ENCODE measurements around the gene PLCB2. TPM values are rescaled to one million over a fixed set of nuclear protein-coding genes. Genes with fewer than 3 reads are reported as not detected.

PLCB2 gene, protein sequence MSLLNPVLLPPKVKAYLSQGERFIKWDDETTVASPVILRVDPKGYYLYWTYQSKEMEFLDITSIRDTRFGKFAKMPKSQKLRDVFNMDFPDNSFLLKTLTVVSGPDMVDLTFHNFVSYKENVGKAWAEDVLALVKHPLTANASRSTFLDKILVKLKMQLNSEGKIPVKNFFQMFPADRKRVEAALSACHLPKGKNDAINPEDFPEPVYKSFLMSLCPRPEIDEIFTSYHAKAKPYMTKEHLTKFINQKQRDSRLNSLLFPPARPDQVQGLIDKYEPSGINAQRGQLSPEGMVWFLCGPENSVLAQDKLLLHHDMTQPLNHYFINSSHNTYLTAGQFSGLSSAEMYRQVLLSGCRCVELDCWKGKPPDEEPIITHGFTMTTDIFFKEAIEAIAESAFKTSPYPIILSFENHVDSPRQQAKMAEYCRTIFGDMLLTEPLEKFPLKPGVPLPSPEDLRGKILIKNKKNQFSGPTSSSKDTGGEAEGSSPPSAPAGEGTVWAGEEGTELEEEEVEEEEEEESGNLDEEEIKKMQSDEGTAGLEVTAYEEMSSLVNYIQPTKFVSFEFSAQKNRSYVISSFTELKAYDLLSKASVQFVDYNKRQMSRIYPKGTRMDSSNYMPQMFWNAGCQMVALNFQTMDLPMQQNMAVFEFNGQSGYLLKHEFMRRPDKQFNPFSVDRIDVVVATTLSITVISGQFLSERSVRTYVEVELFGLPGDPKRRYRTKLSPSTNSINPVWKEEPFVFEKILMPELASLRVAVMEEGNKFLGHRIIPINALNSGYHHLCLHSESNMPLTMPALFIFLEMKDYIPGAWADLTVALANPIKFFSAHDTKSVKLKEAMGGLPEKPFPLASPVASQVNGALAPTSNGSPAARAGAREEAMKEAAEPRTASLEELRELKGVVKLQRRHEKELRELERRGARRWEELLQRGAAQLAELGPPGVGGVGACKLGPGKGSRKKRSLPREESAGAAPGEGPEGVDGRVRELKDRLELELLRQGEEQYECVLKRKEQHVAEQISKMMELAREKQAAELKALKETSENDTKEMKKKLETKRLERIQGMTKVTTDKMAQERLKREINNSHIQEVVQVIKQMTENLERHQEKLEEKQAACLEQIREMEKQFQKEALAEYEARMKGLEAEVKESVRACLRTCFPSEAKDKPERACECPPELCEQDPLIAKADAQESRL
- 12.9 and 33.6 TPM in 2 replicates for total RNA-seq (2011; cell fraction: chromatin; rRNA removed; ENCODE audit: low replicate concordance)
- 15.5 and 22.3 TPM in 2 replicates for total RNA-seq (2011; cell fraction: nucleolus; rRNA removed)
- 11.8 and 13.5 TPM in 2 replicates for total RNA-seq (2011; cell fraction: nucleoplasm; rRNA removed)
- total RNA-seq (2014; rRNA removed) (6.9 and 7.1 TPM in 2 replicates), total RNA-seq (2014; rRNA removed; fragmentation: Illumina TruSeq; extraction: Trizol) (3.4 and 4.1 TPM in 2 replicates), total RNA-seq (2015; rRNA removed; fragmentation: Illumina TruSeq; extraction: Trizol) (10.0 and 10.8 TPM in 2 replicates), total RNA-seq (2021) (11.2 and 11.6 TPM in 2 replicates), polyA plus RNA-seq (2011; rRNA removed) (8.0 and 25.4 TPM in 2 replicates), polyA plus RNA-seq (2014; fragmentation: Illumina TruSeq; extraction: Trizol) (9.0 and 9.5 TPM in 2 replicates), polyA plus RNA-seq (2014; fragmentation: Nextera tagmentation; extraction: Ambion mirVana) (under 1 TPM; 0.37 to 0.59 TPM), polyA plus RNA-seq (2014; rRNA removed) (12.3 and 13.2 TPM in 2 replicates), polyA minus RNA-seq (2011; rRNA and poly(A)+ RNA removed) (6.1 and 8.4 TPM in 2 replicates), Bru-seq, nascent RNA (percentile 46 among the genes with signal in this experiment), BruChase-seq, experiment 1, labeled RNA remaining after a 2-hour chase (percentile 36 among the genes with signal in this experiment), BruChase-seq, experiment 2, labeled RNA remaining after a 6-hour chase (percentile 37 among the genes with signal in this experiment)
- 10.9 and 18.6 TPM in 2 replicates for polyA plus RNA-seq (2011; cell fraction: cytosol; rRNA removed)
- polyA plus RNA-seq (2011; cell fraction: nucleus; rRNA removed) = 111 and 184 TPM in 2 replicates
- polyA plus RNA-seq (2012) = 14.5 and 45.8 TPM in 2 replicates
- polyA minus RNA-seq (2011; cell fraction: cytosol; rRNA and poly(A)+ RNA removed) = 5.0 and 9.4 TPM in 2 replicates
- polyA minus RNA-seq (2011; cell fraction: nucleus; rRNA and poly(A)+ RNA removed) = 17.9 and 45.7 TPM in 2 replicates
- long read RNA-seq, experiment 1, partial matches to known transcripts = 4 of 8 reads
- long read RNA-seq, experiment 1, other reads (novel, unspliced or antisense) = 3 of 8 reads
- long read RNA-seq, experiment 2, partial matches to known transcripts = 1 of 4 reads
- long read RNA-seq, experiment 2, other reads (novel, unspliced or antisense) = 3 of 4 reads
- long read RNA-seq, experiment 3, partial matches to known transcripts = 0 of 2 reads
- long read RNA-seq, experiment 3, other reads (novel, unspliced or antisense) = 1 of 2 reads

DNA sequence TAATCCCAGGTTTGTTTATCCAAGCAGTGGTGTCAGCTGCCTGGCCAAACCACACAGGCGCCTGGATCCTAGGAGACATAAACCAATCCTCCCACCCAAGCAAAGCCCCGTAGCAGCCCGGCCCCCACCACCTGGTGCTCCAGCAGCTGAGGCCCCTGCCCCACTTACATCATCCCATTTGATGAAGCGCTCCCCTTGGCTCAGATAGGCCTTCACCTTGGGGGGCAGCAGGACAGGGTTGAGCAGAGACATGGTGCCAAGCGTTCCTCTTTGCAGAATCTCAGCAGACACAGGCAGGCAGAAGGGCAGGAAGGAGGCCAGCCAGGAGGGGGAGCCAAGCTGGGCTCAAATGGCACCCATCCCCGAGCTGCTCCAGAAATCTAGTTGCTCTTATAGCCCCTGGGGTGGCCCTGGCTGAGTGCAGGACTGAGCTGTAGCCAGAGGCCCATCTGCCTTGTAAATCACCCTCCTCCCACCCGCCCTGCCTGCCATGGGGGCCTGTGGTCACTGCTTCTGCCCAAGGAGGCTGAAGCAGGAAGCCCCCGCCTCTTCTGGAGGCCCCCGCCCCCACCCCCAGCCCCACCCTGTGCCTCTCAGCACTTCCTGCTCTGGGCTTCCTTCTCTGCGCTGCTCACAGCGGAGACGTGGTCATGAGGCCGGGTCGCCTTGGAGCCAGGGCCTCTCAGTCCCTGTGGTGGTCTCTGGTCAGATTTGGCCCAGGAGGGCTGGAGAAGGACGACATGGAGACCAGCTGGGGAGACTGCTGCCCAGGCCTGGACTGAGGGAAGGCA is at the start of gene PLCB2:
TSS of gene PLCB2 (minus strand) at position 515 of the 791 bp plus-strand sequence. CDS start at position 252, 263 bp downstream.
- peak; percentile 46 to 55 (median 52) for DNase-seq (ENCODE audit: extremely low read depth in 1 of 4, low spot score in 3 of 4)
- Histone ChIP-seq H4K20me1 (replicated peaks; ENCODE audit: control insufficient read depth, insufficient read depth, low read length) (no peaks in the 10 kb centered on the region), H3K4me1 (replicated peaks in 1 of 2; ENCODE audit: control insufficient read depth in 2 of 2, insufficient read depth in 2 of 2, low read length in 2 of 2) (peaks cover 22 to 36% of the 10 kb centered on the region in 2 experiments), H3K36me3 (ENCODE audit: control insufficient read depth, insufficient read depth, low read length) (no peaks in the 10 kb centered on the region), H3K4me3 (no peak within 1 kb of the TSS), H3K9me3 (replicated peaks; ENCODE audit: control insufficient read depth, insufficient read depth, low read depth, low read length) (no peaks in the 10 kb centered on the region), H2AFZ (ENCODE audit: low read depth, low read length) (peak within 1 kb of the TSS; percentile 84), H3K9me1 (ENCODE audit: control insufficient read depth, insufficient read depth, low read length) (no peaks in the 10 kb centered on the region), H3K27ac (ENCODE audit: extremely low read depth, low read depth, low read length) (peak within 1 kb of the TSS; percentile 66), H3K9ac (ENCODE audit: insufficient read depth in 1 of 2, low read depth in 2 of 2, low read length in 2 of 2) (peak within 1 kb of the TSS; percentile 13 to 86; a peak in 3 of 4 replicates), H3K4me2 (ENCODE audit: insufficient read depth, low read length) (peak within 1 kb of the TSS; percentile 67), H3K27me3 (ENCODE audit: control insufficient read depth in 2 of 2, insufficient read depth in 2 of 2, low read length in 2 of 2) (peaks cover 0 to 13% of the 10 kb centered on the region in 2 experiments; a peak in 2 of 5 replicates), H3K79me2 (ENCODE audit: control insufficient read depth, insufficient read depth, low read length) (no peaks in the 10 kb centered on the region)
- peak; percentile 69 for ATAC-seq
- intact Hi-C loops (cut with micrococcal nuclease) (no loop called here), in situ Hi-C loops (cut with MboI) (no loop called here)
- 43% methylated on average over 9 of the region's 15 CpGs for WGBS (ENCODE audit: insufficient coverage, low coverage, missing lambda C conversion rate)
- BruUV-seq (replicated peaks) = no TSS peak
- ChIA-PET POLR2A (interaction anchor here (0.6 to 1.8 kb wide), 4 partner anchors 23 to 524 kb away, joined by 3 to 4 read pairs (median 4); no protein-coding TSS in a partner anchor), CTCF (ENCODE audit: low intra/inter-chr PET ratio) (interaction anchor here (5.2 kb wide), 1 partner anchor 27 kb away, joined by 87 read pairs; the partner anchor contains the start of gene ANKRD63)
- no peak for FAIRE-seq
- TF ChIP-seq, protein P1, sequence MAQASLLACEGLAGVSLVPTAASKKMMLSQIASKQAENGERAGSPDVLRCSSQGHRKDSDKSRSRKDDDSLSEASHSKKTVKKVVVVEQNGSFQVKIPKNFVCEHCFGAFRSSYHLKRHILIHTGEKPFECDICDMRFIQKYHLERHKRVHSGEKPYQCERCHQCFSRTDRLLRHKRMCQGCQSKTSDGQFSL (CRISPR knock-in tag; IDR thresholded peaks at IDR 0.05) = no peak
- TF ChIP-seq, protein P1 (tag; IDR thresholded peaks at IDR 0.05) = no peak
- TF ChIP-seq SPI1 (IDR thresholded peaks at IDR 0.05; ENCODE audit: borderline replicate concordance, low read depth, low read length) = peak; percentile 44; the same call in 1 of the 2 replicates
- TF ChIP-seq PHF8 (IDR thresholded peaks at IDR 0.05; ENCODE audit: borderline replicate concordance, low read length) = peak; percentile 50; the same call in 1 of the 2 replicates
- TF ChIP-seq ZBTB7A (IDR thresholded peaks at IDR 0.05; ENCODE audit: borderline replicate concordance, control insufficient read depth, low read depth, low read length) = peak; percentile 37; the same call in 1 of the 2 replicates
- TF ChIP-seq POLR2G (IDR thresholded peaks at IDR 0.05; ENCODE audit: low read depth, low read length) = peak; percentile 56
- no peak for TF ChIP-seq GATA2 (CRISPR knock-in tag; IDR thresholded peaks at IDR 0.05)
- TF ChIP-seq RAD21 (CRISPR knock-in tag; conservative IDR thresholded peaks at IDR 0.05 in 1 of 2, IDR thresholded peaks at IDR 0.05 in 1 of 2) = peak in 1 of 2 experiments; percentile 6; a peak in 1 of 4 replicates
